HFFc6 (cell line): ENCODE results near the gene TAL2. TPM values are rescaled to one million over a fixed set of nuclear protein-coding genes. Genes with fewer than 3 reads are reported as not detected.

Source experiments
- DNase-seq: peaks from one replicate; pipeline ENCODE4 v3.0.0-alpha.2; 2018
- H3K27ac Mint-ChIP-seq: 2 replicates; pipeline ENCODE4 v1.8.0; 2020; ENCODE audit warnings: mild to moderate bottlenecking, mixed read lengths
- H3K27me3 Mint-ChIP-seq: 2 replicates; pipeline ENCODE4 v1.8.0; 2021; ENCODE audit warnings: mild to moderate bottlenecking, moderate library complexity, mixed read lengths; ENCODE audit not compliant: insufficient read depth
- H3K36me3 Mint-ChIP-seq: 2 replicates; pipeline ENCODE4 v1.8.0; 2021; ENCODE audit warnings: low read depth, mixed read lengths
- H3K4me1 Mint-ChIP-seq: 2 replicates; pipeline ENCODE4 v1.8.0; 2020; ENCODE audit warnings: low read depth, mixed read lengths
- H3K4me3 Mint-ChIP-seq: 2 replicates; pipeline ENCODE4 v1.8.0; 2020; ENCODE audit warnings: mild to moderate bottlenecking, moderate library complexity, mixed read lengths
- H3K9me3 Mint-ChIP-seq: 2 replicates; pipeline ENCODE4 v1.8.0; 2020; ENCODE audit warnings: mild to moderate bottlenecking, mixed read lengths
- total RNA-seq, 6 experiments: library from RNA; stranded (reverse); fragmentation: NEBNext Ultra II Directional; extraction: Animal tissue kit (Norgen Biotek cat#: 25700); gene quantifications; 2 replicates in 1 of 6; 3 replicates in 5 of 6; pipeline ENCODE4 v1.2.3, GENCODE V29; 2021
- TF ChIP-seq, protein P1 (sequence below): fragments of 200-600 bp; sonication (generic); IDR thresholded peaks from 2 replicates; pipeline ENCODE4 v1.5.0; 2021; ENCODE audit warnings: antibody characterized with exemption, mild to moderate bottlenecking

The TAL2 gene
- total RNA-seq, 6 experiments from 2014 or later = not detected

DNA sequence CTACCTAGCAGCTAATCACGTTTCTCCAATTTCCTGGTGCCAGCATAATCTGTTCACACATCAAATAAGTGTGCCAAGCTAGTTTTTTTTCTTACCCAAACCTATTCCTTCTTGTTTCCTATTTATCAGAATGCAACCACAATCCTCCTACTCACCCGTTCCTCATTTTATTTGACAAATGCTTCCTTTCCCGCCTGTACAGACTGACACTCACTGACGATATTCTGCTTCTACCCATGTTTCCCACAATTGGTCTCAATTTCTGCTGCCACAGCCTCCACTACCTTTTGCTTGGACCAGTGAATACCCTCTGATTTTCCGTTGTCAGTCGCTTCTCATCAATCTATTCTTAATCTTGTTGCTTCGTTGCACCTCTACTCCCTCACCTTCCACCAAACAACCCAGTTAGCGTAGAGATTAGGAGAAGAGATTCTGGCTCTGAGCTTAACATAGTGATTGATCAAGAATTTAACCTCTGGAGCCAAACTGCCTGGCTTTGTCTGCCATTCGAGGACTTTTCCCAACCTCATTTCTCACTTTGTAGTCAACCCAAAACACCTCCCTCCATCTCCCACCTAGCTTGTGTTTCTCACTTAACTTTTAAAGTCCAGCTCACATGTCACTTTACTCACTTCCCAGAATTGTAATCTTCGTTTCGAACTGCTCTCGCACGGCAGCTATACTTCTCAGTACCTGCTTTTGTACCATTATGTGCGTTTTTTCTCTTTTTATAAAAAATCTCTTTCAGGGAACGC is 31.4 kb downstream of the TAL2 start:
- Mint-ChIP-seq H3K9me3 (no peaks in the 10 kb centered on the region), H3K36me3 (no peaks in the 10 kb centered on the region), H3K4me3 (peak overlapping the region; percentile 92), H3K4me1 (peaks cover 26% of the 10 kb centered on the region), H3K27ac (no peak overlapping the region), H3K27me3 (peaks cover 4% of the 10 kb centered on the region)
- TF ChIP-seq, protein P1, sequence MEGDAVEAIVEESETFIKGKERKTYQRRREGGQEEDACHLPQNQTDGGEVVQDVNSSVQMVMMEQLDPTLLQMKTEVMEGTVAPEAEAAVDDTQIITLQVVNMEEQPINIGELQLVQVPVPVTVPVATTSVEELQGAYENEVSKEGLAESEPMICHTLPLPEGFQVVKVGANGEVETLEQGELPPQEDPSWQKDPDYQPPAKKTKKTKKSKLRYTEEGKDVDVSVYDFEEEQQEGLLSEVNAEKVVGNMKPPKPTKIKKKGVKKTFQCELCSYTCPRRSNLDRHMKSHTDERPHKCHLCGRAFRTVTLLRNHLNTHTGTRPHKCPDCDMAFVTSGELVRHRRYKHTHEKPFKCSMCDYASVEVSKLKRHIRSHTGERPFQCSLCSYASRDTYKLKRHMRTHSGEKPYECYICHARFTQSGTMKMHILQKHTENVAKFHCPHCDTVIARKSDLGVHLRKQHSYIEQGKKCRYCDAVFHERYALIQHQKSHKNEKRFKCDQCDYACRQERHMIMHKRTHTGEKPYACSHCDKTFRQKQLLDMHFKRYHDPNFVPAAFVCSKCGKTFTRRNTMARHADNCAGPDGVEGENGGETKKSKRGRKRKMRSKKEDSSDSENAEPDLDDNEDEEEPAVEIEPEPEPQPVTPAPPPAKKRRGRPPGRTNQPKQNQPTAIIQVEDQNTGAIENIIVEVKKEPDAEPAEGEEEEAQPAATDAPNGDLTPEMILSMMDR = no peak
- DNase-seq = no peak

GRCh38 chr9:105694190-105694847 is 32.1 kb downstream of the TAL2 start, which contains the start of gene TMEM38B:
Gene TMEM38B (plus strand): TSS chr9:105694541. CDS start chr9:105694661, 120 bp downstream.
- no peaks in the 10 kb centered on the region for H3K9me3 Mint-ChIP-seq
- TF ChIP-seq, protein P1 = no peak
- H3K4me3 Mint-ChIP-seq = peak within 1 kb of the TSS; percentile 92
- peaks cover 4% of the 10 kb centered on the region for H3K27me3 Mint-ChIP-seq
- peaks cover 26% of the 10 kb centered on the region for H3K4me1 Mint-ChIP-seq
- peak within 1 kb of the TSS; percentile 20 for H3K27ac Mint-ChIP-seq
- DNase-seq = peak; percentile 38
- no peaks in the 10 kb centered on the region for H3K36me3 Mint-ChIP-seq

GRCh38 chr9:105694848-105695581 is 32.8 kb downstream of the TAL2 start:
- peak; percentile 18 for DNase-seq
- Mint-ChIP-seq H3K27ac (peak overlapping the region; percentile 1), H3K27me3 (peaks cover 4% of the 10 kb centered on the region), H3K4me3 (peak overlapping the region; percentile 92), H3K9me3 (no peaks in the 10 kb centered on the region), H3K4me1 (peaks cover 26% of the 10 kb centered on the region), H3K36me3 (no peaks in the 10 kb centered on the region)
- TF ChIP-seq, protein P1 = no peak

DNA sequence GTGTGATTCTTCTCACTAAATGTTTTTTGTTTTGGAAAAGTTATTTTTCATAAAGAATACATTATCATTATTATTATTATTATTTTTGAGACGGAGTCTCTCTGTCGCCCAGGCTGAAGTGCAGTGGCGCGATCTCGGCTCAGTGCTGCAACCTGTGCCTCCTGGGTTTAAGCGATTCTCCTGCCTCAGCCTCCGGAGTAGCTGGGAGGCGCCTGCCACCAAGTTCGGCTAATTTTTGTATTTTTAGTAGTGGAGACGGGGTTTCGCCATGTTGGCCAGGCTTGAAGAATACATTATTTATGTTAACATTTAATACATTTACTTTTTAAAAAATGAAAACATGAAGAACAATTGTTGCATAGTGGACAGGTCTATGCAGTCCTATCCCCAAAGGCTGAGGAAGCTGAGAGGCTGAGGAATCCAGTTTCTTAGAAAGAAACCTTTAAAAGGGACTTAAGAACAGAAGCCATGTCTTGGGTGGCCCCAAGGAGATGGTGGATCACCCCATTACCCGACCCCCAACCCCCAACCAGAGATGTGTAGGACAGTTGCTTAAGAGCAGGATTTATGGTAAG is 34.0 kb downstream of the TAL2 start:
- Mint-ChIP-seq H3K9me3 (no peaks in the 10 kb centered on the region), H3K4me1 (peaks cover 26% of the 10 kb centered on the region), H3K4me3 (no peak overlapping the region), H3K27me3 (peaks cover 4% of the 10 kb centered on the region), H3K36me3 (no peaks in the 10 kb centered on the region), H3K27ac (no peak overlapping the region)
- DNase-seq = no peak
- TF ChIP-seq, protein P1 = no peak

DNA sequence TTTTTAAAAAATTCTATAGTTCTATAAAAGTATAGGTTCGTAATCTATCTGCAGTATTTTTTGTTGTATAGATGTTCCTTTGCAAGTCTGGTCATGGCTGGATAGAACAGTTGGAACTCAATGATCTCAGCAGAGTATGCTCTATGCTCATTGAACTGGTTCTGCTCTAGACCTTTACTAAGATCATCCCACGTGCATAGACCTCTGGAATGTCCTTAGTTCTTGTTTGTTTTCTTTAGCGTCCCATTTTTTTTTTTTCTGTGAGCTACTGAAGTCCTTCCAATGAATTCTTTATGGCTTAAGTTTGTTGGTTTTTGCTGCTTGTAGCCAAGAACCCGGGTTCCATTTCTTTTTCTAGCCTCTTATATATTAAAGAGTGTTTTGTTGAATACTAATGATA is 35.6 kb downstream of the TAL2 start:
- peaks cover 26% of the 10 kb centered on the region for H3K4me1 Mint-ChIP-seq
- H3K27me3 Mint-ChIP-seq = peaks cover 1% of the 10 kb centered on the region
- TF ChIP-seq, protein P1 = no peak
- no peak overlapping the region for H3K4me3 Mint-ChIP-seq
- H3K27ac Mint-ChIP-seq = no peak overlapping the region
- no peaks in the 10 kb centered on the region for H3K9me3 Mint-ChIP-seq
- no peak for DNase-seq
- no peaks in the 10 kb centered on the region for H3K36me3 Mint-ChIP-seq
